ENCODE data around the gene R3HCC1L. TPM values are rescaled to one million over a fixed set of nuclear protein-coding genes. Genes with fewer than 3 reads are reported as not detected.

The R3HCC1L gene
- total RNA-seq, 2 donors from 2014 or later: 12.3 to 14.3 TPM

DNA sequence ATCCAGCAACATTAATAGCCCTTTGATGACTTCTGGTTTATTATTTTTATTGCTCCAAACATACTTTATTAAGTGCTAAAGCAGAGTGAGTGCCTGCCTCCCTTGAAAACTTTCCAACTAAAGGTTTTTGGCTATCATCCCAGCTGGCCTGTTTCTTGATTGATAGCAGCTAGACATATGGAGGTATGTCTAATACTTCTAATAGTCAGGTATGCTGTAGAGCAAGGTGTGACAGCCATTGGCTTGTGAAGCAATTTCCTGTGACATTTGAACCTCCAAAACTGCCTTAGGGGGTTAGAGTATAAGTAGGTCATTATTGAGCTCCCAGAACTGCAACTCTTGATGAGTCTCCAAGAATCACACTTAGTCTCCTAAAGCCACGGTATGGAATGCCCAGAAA is 77.7 kb downstream of the R3HCC1L start:
- no peaks in the 10 kb centered on the region for H3K27me3 ChIP-seq (replicated peaks; ENCODE audit: insufficient read depth)
- DNase-seq (ENCODE audit: low spot score) (no peak), ATAC-seq (ENCODE audit: insufficient number of reproducible peaks, low FRiP score, low read depth) (no peak)
- no peak overlapping the region for H3K4me3 ChIP-seq
- TF ChIP-seq, protein P1, sequence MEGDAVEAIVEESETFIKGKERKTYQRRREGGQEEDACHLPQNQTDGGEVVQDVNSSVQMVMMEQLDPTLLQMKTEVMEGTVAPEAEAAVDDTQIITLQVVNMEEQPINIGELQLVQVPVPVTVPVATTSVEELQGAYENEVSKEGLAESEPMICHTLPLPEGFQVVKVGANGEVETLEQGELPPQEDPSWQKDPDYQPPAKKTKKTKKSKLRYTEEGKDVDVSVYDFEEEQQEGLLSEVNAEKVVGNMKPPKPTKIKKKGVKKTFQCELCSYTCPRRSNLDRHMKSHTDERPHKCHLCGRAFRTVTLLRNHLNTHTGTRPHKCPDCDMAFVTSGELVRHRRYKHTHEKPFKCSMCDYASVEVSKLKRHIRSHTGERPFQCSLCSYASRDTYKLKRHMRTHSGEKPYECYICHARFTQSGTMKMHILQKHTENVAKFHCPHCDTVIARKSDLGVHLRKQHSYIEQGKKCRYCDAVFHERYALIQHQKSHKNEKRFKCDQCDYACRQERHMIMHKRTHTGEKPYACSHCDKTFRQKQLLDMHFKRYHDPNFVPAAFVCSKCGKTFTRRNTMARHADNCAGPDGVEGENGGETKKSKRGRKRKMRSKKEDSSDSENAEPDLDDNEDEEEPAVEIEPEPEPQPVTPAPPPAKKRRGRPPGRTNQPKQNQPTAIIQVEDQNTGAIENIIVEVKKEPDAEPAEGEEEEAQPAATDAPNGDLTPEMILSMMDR (IDR thresholded peaks at IDR 0.05): no peak
- H3K27ac ChIP-seq: no peak overlapping the region
- H3K9me3 ChIP-seq: peaks cover 3% of the 10 kb centered on the region
- H3K36me3 ChIP-seq: no peaks in the 10 kb centered on the region
- peaks cover 0 to 16% of the 10 kb centered on the region in 2 donors for H3K4me1 ChIP-seq (ENCODE audit: control insufficient read depth in 1 of 2, low read depth in 2 of 2)

DNA sequence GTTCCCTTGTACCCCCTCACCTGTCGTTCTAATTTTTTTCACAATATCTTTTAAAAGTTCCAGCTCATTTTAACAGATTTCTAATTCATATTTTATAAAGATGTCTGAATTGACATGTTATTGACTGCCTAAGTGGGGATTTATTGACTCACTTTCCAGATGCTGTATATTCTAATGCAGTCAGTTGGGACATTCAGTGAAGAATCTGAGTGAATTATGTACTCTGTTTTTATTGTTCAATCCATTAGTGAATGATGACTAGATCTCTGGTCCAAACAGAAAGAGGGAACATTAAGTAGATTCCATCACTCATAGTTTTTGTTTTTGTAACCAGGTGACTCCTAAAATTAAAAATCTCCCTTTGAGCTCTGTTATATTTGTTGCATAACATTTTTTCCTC is 79.3 kb downstream of the R3HCC1L start:
- H3K27me3 ChIP-seq (replicated peaks; ENCODE audit: insufficient read depth): no peaks in the 10 kb centered on the region
- no peak overlapping the region for H3K4me3 ChIP-seq
- no peaks in the 10 kb centered on the region for H3K36me3 ChIP-seq
- TF ChIP-seq, protein P1 (IDR thresholded peaks at IDR 0.05): no peak
- peaks cover 0 to 16% of the 10 kb centered on the region in 2 donors for H3K4me1 ChIP-seq (ENCODE audit: control insufficient read depth in 1 of 2, low read depth in 2 of 2)
- peaks cover 5% of the 10 kb centered on the region for H3K9me3 ChIP-seq
- no peak overlapping the region for H3K27ac ChIP-seq
- no peak for DNase-seq (ENCODE audit: low spot score)
- no peak for ATAC-seq (ENCODE audit: insufficient number of reproducible peaks, low FRiP score, low read depth)

DNA sequence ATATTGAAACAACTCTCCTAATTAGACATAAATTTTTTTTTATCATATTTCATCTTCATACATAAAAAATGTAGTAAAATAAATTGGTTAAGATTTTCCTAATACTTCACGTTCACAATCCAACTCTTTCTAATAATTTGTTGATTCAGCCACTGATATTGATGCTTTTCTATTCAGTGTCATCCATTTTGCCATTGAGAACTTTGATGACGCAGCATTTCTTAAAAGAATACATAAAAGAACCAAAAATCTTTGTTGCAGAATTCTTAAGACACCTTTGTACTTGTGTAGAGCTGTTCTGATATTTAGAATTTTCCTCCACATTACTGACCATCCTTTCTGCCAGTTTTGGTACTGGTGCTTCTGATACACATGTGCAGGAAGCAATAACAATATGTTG is 80.9 kb downstream of the R3HCC1L start:
- no peak for ATAC-seq (ENCODE audit: insufficient number of reproducible peaks, low FRiP score, low read depth)

DNA sequence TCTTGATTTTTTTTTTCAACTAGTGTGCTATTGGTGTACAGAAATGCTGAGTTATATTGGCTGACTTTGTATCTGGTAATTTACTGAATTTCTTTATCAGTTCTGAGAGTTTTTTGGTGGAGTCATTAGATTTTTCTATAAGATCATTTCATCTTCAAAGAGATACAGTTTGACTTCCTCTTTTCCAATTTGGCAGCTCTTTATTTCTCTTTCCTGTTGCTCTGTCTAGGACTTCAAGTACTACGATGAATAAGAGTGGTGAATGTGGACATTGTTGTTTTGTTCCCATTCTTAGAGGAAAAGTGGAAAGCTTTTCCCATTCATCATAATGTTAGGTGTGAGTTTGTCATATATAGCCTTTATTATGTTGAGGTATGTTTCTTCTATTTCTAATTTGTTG is 83.3 kb downstream of the R3HCC1L start:
- DNase-seq (ENCODE audit: low spot score) (no peak), ATAC-seq (ENCODE audit: insufficient number of reproducible peaks, low FRiP score, low read depth) (no peak)
- TF ChIP-seq, protein P1 (IDR thresholded peaks at IDR 0.05): no peak
- Histone ChIP-seq H3K27me3 (replicated peaks; ENCODE audit: insufficient read depth) (no peaks in the 10 kb centered on the region), H3K27ac (no peak overlapping the region), H3K4me1 (ENCODE audit: control insufficient read depth in 1 of 2, low read depth in 2 of 2) (peaks cover 0 to 6% of the 10 kb centered on the region in 2 donors), H3K9me3 (peaks cover 12% of the 10 kb centered on the region), H3K36me3 (no peaks in the 10 kb centered on the region), H3K4me3 (no peak overlapping the region)

More for the DNA sequence above, 80.9 kb downstream of the R3HCC1L start:
- TF ChIP-seq, protein P1 (IDR thresholded peaks at IDR 0.05): no peak
- H3K27ac ChIP-seq: no peak overlapping the region
- H3K4me1 ChIP-seq (ENCODE audit: control insufficient read depth in 1 of 2, low read depth in 2 of 2): peaks cover 0 to 16% of the 10 kb centered on the region in 2 donors
- peaks cover 12% of the 10 kb centered on the region for H3K9me3 ChIP-seq
- no peaks in the 10 kb centered on the region for H3K27me3 ChIP-seq (replicated peaks; ENCODE audit: insufficient read depth)
- H3K4me3 ChIP-seq: no peak overlapping the region
- no peaks in the 10 kb centered on the region for H3K36me3 ChIP-seq
- DNase-seq (ENCODE audit: low spot score): no peak

DNA sequence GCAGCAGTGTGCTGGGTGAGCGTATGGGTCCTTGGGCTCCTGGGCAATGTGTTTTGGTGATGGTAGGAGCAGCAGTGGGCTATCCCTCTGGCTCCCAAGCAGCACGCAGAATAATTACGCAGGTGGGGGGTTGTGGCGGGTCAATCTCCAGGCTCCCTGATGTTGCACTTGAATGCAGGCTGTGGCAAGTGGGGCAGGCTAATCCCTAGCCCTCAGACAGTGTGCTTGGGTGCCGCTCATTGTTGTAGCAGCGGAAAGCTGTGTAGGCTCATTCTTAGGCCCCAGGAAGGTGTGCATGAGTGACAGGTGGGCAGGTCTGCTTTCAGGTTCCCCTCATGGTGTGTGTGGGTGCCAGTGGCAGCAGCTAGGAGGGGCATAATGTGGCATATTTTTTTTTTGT is 89.4 kb downstream of the R3HCC1L start:
- TF ChIP-seq, protein P1 (IDR thresholded peaks at IDR 0.05): no peak
- no peaks in the 10 kb centered on the region for H3K27me3 ChIP-seq (replicated peaks; ENCODE audit: insufficient read depth)
- ATAC-seq (ENCODE audit: insufficient number of reproducible peaks, low FRiP score, low read depth) (no peak), DNase-seq (ENCODE audit: low spot score) (no peak)
- no peak overlapping the region for H3K27ac ChIP-seq
- peaks cover 14% of the 10 kb centered on the region in 2 donors for H3K4me1 ChIP-seq (ENCODE audit: control insufficient read depth in 1 of 2, low read depth in 2 of 2)
- peaks cover 7% of the 10 kb centered on the region for H3K9me3 ChIP-seq
- no peaks in the 10 kb centered on the region for H3K36me3 ChIP-seq
- no peak overlapping the region for H3K4me3 ChIP-seq

All from thoracic aorta (tissue), 2 donors.